Measurements from ENCODE around the gene GSAP. TPM values are rescaled to one million over a fixed set of nuclear protein-coding genes. Genes with fewer than 3 reads are reported as not detected.

GSAP gene
- total RNA-seq, 1 experiment from 2014 or later: 0.85 TPM

DNA sequence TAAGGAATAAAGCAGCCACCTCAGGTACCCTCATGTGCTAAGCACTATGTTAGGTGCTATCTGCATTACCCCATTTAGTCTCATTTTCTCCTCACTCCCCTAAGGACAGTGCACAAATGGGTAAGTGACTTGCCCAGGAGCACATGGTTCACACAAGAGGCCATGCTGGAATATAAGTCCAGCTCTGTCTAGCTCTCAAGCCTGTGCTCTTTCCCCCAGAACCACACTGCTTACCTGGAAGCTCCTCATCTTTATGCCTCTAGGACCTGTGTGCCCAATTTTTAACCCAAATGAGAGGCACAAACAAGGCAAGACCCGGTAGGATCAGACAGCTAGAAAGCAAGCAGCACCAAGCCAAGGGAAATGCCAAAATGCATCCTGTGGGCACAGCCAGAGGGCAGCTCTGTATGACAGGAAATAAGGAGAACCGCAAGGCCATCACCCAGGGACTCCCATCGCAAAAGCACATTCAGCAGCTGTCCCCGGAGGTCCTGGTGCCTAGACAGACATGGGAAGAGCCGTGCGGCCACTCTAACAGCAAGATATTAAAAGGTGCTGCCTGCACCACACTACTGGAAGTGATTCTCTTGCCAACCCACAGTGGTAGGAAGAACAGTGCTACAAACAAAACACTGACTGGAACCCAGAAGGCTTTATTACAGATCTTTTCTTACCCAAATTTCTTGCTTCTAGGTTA lies 88.1 kb downstream of the GSAP start:
- no peak for DNase-seq (ENCODE audit: low read depth, low spot score)
- H3K27ac ChIP-seq (ENCODE audit: low read length): no peak overlapping the region
- TF ChIP-seq TCF7L2 (IDR thresholded peaks at IDR 0.05; ENCODE audit: low read depth, low read length): no peak
- no peak for TF ChIP-seq SIN3A (IDR thresholded peaks at IDR 0.05; ENCODE audit: borderline replicate concordance, insufficient read depth, low read depth, low read length)
- TF ChIP-seq POLR2AphosphoS5 (IDR thresholded peaks at IDR 0.05; ENCODE audit: low read depth, low read length): no peak
- TF ChIP-seq, protein P1, sequence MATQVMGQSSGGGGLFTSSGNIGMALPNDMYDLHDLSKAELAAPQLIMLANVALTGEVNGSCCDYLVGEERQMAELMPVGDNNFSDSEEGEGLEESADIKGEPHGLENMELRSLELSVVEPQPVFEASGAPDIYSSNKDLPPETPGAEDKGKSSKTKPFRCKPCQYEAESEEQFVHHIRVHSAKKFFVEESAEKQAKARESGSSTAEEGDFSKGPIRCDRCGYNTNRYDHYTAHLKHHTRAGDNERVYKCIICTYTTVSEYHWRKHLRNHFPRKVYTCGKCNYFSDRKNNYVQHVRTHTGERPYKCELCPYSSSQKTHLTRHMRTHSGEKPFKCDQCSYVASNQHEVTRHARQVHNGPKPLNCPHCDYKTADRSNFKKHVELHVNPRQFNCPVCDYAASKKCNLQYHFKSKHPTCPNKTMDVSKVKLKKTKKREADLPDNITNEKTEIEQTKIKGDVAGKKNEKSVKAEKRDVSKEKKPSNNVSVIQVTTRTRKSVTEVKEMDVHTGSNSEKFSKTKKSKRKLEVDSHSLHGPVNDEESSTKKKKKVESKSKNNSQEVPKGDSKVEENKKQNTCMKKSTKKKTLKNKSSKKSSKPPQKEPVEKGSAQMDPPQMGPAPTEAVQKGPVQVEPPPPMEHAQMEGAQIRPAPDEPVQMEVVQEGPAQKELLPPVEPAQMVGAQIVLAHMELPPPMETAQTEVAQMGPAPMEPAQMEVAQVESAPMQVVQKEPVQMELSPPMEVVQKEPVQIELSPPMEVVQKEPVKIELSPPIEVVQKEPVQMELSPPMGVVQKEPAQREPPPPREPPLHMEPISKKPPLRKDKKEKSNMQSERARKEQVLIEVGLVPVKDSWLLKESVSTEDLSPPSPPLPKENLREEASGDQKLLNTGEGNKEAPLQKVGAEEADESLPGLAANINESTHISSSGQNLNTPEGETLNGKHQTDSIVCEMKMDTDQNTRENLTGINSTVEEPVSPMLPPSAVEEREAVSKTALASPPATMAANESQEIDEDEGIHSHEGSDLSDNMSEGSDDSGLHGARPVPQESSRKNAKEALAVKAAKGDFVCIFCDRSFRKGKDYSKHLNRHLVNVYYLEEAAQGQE (IDR thresholded peaks at IDR 0.05; ENCODE audit: insufficient read depth in 1 of 2, low read depth in 2 of 2, low read length in 1 of 2): no peak
- TF ChIP-seq CTCF (IDR thresholded peaks at IDR 0.05): no peak
- no peaks in the 10 kb centered on the region for H3K27me3 ChIP-seq (ENCODE audit: control insufficient read depth, insufficient read depth, low read length)
- H3K4me1 ChIP-seq (ENCODE audit: control insufficient read depth, insufficient read depth, low read length): no peaks in the 10 kb centered on the region
- POLR2A ChIA-PET: interaction anchor here (0.7 kb wide), 1 partner anchor 11 kb away, joined by 3 read pairs; no protein-coding TSS in a partner anchor
- BruUV-seq (replicated peaks): no TSS peak
- H3K9me3 ChIP-seq (ENCODE audit: control insufficient read depth, insufficient read depth, low read depth, low read length): no peaks in the 10 kb centered on the region
- H3K36me3 ChIP-seq (ENCODE audit: control insufficient read depth, insufficient read depth, low read length): no peaks in the 10 kb centered on the region
- intact Hi-C loops (cut with micrococcal nuclease; ENCODE audit: unreplicated experiment) (no loop called here), in situ Hi-C loops (cut with HindIII; ENCODE audit: low pct_unique_long_range_greater_than_20kb, low sequenced_read_pairs) (no loop called here)
- no peak for ATAC-seq
- CTCF ChIA-PET: no interaction called here
- no peak overlapping the region for H3K4me3 ChIP-seq (ENCODE audit: low read depth in 2 of 2, low read length in 2 of 2)

GRCh38 chr7:77327067-77327931 lies 88.8 kb downstream of the GSAP start:
- CTCF ChIA-PET: no interaction called here
- Histone ChIP-seq H3K36me3 (ENCODE audit: control insufficient read depth, insufficient read depth, low read length) (no peaks in the 10 kb centered on the region), H3K27me3 (ENCODE audit: control insufficient read depth, insufficient read depth, low read length) (no peaks in the 10 kb centered on the region), H3K9me3 (ENCODE audit: control insufficient read depth, insufficient read depth, low read depth, low read length) (no peaks in the 10 kb centered on the region), H3K4me1 (ENCODE audit: control insufficient read depth, insufficient read depth, low read length) (no peaks in the 10 kb centered on the region), H3K27ac (ENCODE audit: low read length) (no peak overlapping the region), H3K4me3 (ENCODE audit: low read depth in 2 of 2, low read length in 2 of 2) (no peak overlapping the region)
- TF ChIP-seq POLR2AphosphoS5 (IDR thresholded peaks at IDR 0.05; ENCODE audit: low read depth, low read length) (no peak), SIN3A (IDR thresholded peaks at IDR 0.05; ENCODE audit: borderline replicate concordance, insufficient read depth, low read depth, low read length) (no peak), TCF7L2 (IDR thresholded peaks at IDR 0.05; ENCODE audit: low read depth, low read length) (no peak), CTCF (IDR thresholded peaks at IDR 0.05) (no peak)
- TF ChIP-seq, protein P1 (IDR thresholded peaks at IDR 0.05; ENCODE audit: insufficient read depth in 1 of 2, low read depth in 2 of 2, low read length in 1 of 2): no peak
- intact Hi-C loops (cut with micrococcal nuclease; ENCODE audit: unreplicated experiment): no loop called here
- no TSS peak for BruUV-seq (replicated peaks)
- in situ Hi-C loops (cut with HindIII; ENCODE audit: low pct_unique_long_range_greater_than_20kb, low sequenced_read_pairs): no loop called here
- no peak for ATAC-seq
- DNase-seq (ENCODE audit: low read depth, low spot score): no peak
- POLR2A ChIA-PET: no interaction called here

Measured in Panc1 (cell line).